Adrenal gland (tissue), 12 donors: ENCODE data around the gene SCAF1. TPM values are rescaled to one million over a fixed set of nuclear protein-coding genes. Genes with fewer than 3 reads are reported as not detected.

ENCODE experiments used
- DNase-seq, 7 donors: peaks; one replicate each; pipeline ENCODE4 v3.0.0-alpha.2; 2019 to 2020
- H3K27ac ChIP-seq, 5 donors: fragments of 200-600 bp; sonication (generic) in 4 of 5; 1 replicate in 3 of 5; 2 replicates in 2 of 5; pipeline versions ENCODE4 v1.5.1 to v1.8.0; 2016 to 2020; ENCODE audit warnings: mild to moderate bottlenecking in 1 of 5
- H3K27me3 ChIP-seq: fragments of 200-600 bp; 2 replicates; pipeline ENCODE4 v1.8.0; 2021
- H3K36me3 ChIP-seq, 2 donors: fragments of 200-600 bp; replicated peaks in 1 of 2; 1 replicate in 1 of 2; 2 replicates in 1 of 2; pipeline versions ENCODE4 v1.5.1 to v1.8.0; 2018 to 2022
- H3K4me1 ChIP-seq, 2 donors: fragments of 200-600 bp; replicated peaks in 1 of 2; 1 replicate in 1 of 2; 2 replicates in 1 of 2; pipeline versions ENCODE4 v1.5.1 to v1.8.0; 2018 to 2021
- H3K4me3 ChIP-seq, 4 donors: fragments of 200-600 bp; sonication (generic) in 3 of 4; one replicate each; pipeline ENCODE4 v1.5.1; 2016 to 2018
- H3K9me3 ChIP-seq, 3 donors: fragments of 200-600 bp; sonication (generic) in 1 of 3; replicated peaks in 1 of 3; 1 replicate in 2 of 3; 2 replicates in 1 of 3; pipeline versions ENCODE4 v1.5.1 to v1.8.0; 2016 to 2021
- POLR2A ChIP-seq, 2 donors: fragments of 450-650 bp; IDR thresholded peaks; one replicate each; pipeline ENCODE4 v1.6.1; 2017; ENCODE audit warnings: antibody characterized with exemption in 2 of 2, mild to moderate bottlenecking in 2 of 2, moderate library complexity in 1 of 2
- WGBS, 4 donors: extraction: QIAGEN DNeasy Blood & Tissue Kit in 2 of 4; methylation state at CpG; one replicate each; pipeline versions ENCODE4 v1.1.5 to v1.1.7; 2013 to 2017; 5-methylcytosine and 5-hydroxymethylcytosine counted together
- intact Hi-C, 2 donors: fragments of 100-400 bp; cut with DNase I; formaldehyde crosslinking; loops; one replicate each; pipeline versions ENCODE4 v1.14.1 to v1.15.0; 2022 to 2023
- polyA plus RNA-seq, 3 donors: library from polyadenylated mRNA; stranded (reverse); fragments of 200-250 nt in 2 of 3; fragments of 350-450 nt in 1 of 3; fragmentation: Illumina TruSeq in 1 of 3; extraction: RNeasy Lipid Tissue Mini Kit (QIAGEN cat#74804) in 1 of 3; gene quantifications; one replicate each; pipeline ENCODE4 v1.2.3, GENCODE V29; 2013 to 2014
- total RNA-seq, 9 donors: library from RNA; depleted of rRNA in 4 of 9; stranded (reverse); fragments of >200 nt in 4 of 9; fragments of 120-200 nt in 1 of 9; fragmentation: NEBNext Ultra II Directional in 1 of 9; extraction: Animal tissue kit (Norgen Biotek cat#: 25700) in 1 of 9; gene quantifications; one replicate each; pipeline versions ENCODE4 v1.1.0 to v1.2.4, GENCODE V29; 2013 to 2023
- TF ChIP-seq, protein P1 (sequence below), 6 experiments: fragments of 450-650 bp in 4 of 6; fragments of 200-600 bp in 2 of 6; sonication (generic) in 1 of 6; IDR thresholded peaks; 1 replicate in 5 of 6; 2 replicates in 1 of 6; pipeline versions ENCODE4 v1.5.1 to v1.8.0; 2016 to 2021; ENCODE audit warnings: antibody characterized with exemption in 6 of 6, mild to moderate bottlenecking in 2 of 6, moderate library complexity in 1 of 6
- donor health status: healthy with polysubstance abuse.
- donor health status: Bipolar disorder and iron deficiency.
- donor health status: DM: yes; HTN: yes; CAD: no.
- donor health status: DM: no; HTN: no; CAD: no.
- donor health status: DM: no; HTN: no; CAD: no.
- donor health status: DM: yes; HTN: yes; CAD: no.

The SCAF1 gene
- total and polyA plus RNA-seq, 12 donors = 4.2 to 81.3 (median 39.0) TPM

DNA sequence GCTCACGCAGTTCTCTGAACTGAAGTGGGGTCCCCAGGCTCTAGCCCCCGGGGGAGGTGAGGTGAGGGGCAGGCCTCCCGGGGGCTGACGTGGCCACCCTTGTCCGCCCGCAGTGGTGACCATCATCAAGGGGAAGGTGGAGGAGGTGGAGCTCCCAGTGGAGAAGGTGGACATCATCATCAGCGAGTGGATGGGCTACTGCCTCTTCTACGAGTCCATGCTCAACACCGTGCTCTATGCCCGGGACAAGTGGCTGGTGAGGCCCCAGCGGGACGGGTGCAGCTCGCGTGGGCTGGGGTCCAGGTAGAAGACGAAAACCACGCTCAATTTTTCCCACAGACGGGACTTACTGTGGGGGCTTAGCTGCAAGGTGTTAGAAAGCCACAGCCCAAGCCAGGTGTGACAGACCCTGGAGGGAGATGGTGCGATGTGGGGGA, 41.8 kb downstream of the SCAF1 start:
- Histone ChIP-seq H3K9me3 (no peaks in the 10 kb centered on the region), H3K27ac (no peak overlapping the region), H3K4me1 (peaks cover 22 to 35% of the 10 kb centered on the region in 2 donors), H3K4me3 (no peak overlapping the region), H3K27me3 (no peaks in the 10 kb centered on the region), H3K36me3 (peaks cover 0 to 58% of the 10 kb centered on the region in 2 donors)
- 87 to 93% (median 91%) methylated on average over 18 of the region's 18 CpGs for WGBS, 4 donors
- intact Hi-C loops = no loop called here
- DNase-seq = peak in 3 of 7 donors; percentile 27 to 54 (median 28)
- TF ChIP-seq, protein P1, sequence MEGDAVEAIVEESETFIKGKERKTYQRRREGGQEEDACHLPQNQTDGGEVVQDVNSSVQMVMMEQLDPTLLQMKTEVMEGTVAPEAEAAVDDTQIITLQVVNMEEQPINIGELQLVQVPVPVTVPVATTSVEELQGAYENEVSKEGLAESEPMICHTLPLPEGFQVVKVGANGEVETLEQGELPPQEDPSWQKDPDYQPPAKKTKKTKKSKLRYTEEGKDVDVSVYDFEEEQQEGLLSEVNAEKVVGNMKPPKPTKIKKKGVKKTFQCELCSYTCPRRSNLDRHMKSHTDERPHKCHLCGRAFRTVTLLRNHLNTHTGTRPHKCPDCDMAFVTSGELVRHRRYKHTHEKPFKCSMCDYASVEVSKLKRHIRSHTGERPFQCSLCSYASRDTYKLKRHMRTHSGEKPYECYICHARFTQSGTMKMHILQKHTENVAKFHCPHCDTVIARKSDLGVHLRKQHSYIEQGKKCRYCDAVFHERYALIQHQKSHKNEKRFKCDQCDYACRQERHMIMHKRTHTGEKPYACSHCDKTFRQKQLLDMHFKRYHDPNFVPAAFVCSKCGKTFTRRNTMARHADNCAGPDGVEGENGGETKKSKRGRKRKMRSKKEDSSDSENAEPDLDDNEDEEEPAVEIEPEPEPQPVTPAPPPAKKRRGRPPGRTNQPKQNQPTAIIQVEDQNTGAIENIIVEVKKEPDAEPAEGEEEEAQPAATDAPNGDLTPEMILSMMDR (IDR thresholded peaks at IDR 0.05) = no peak
- no peak for TF ChIP-seq POLR2A (IDR thresholded peaks at IDR 0.05)

DNA sequence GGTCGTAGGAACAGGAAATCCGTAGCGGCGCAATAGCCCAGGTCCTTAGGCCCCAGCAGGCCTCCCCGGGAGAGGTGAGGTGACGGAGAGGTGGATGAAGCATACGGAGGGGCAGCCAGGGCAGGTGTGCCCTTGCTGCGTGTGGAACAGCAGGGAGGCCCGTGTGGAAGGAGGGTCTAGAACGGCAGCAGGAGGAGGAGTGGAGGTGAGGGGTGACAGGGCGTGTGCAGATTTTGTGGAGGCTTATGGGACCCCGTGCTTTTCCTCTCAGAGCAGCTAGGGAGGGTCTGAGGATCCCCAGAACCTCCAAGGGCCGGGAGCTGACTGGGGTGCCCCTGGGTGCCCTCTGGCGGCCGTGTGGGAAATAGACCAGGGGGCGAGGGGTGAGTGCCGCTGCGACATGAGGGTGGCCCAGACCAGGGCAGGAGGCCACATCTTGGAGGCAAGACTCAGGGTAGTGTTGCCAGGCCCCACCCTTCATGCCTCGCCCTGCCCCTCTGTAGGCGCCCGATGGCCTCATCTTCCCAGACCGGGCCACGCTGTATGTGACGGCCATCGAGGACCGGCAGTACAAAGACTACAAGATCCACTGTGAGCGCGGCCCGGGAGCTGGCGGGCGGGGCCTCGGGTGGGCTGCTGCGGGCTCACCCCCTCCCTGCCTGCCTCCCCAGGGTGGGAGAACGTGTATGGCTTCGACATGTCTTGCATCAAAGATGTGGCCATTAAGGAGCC, 42.4 kb downstream of the SCAF1 start:
- DNase-seq = peak in 3 of 7 donors; percentile 22 to 37 (median 29)
- TF ChIP-seq POLR2A (IDR thresholded peaks at IDR 0.05) = no peak
- TF ChIP-seq, protein P1 (IDR thresholded peaks at IDR 0.05) = peak in 4 of 6 experiments; percentile 17 to 38 (median 28)
- H3K36me3 ChIP-seq = peaks cover 0 to 58% of the 10 kb centered on the region in 2 donors
- H3K27ac ChIP-seq = no peak overlapping the region
- intact Hi-C loops = no loop called here
- H3K4me1 ChIP-seq = peaks cover 22 to 31% of the 10 kb centered on the region in 2 donors
- WGBS, 4 donors = 74 to 89% (median 80%) methylated on average over 16 to 35 of the region's 35 CpGs
- H3K4me3 ChIP-seq = no peak overlapping the region
- no peaks in the 10 kb centered on the region for H3K27me3 ChIP-seq
- no peaks in the 10 kb centered on the region for H3K9me3 ChIP-seq

DNA sequence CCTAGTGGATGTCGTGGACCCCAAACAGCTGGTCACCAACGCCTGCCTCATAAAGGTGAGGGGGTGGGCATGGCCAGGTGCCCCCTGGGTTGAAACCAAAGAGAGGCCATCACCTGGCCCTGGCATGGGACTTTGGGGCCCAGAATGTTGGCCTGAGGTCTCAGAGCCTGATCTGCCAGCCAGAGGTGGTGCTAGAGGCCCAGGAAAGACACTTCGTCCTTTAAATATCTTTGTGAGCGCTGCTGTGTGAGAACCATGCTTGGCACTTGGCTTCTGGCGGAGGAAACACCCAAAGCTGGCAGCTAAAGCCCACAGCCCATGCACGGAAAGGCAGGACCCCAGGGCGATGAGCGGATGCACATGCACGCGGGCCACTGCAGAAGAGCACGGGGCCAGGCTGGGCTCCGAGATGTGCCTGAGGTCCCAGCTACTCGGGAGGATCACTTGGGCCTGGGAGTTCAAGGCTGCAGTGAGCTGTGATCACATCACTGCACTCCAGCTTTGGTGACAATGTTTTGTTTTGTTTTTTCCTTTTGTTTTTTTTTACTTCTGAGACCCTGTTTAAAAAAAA, 43.1 kb downstream of the SCAF1 start:
- H3K9me3 ChIP-seq = no peaks in the 10 kb centered on the region
- intact Hi-C loops = no loop called here
- H3K4me3 ChIP-seq = no peak overlapping the region
- no peak for DNase-seq
- no peaks in the 10 kb centered on the region for H3K27me3 ChIP-seq
- no peak overlapping the region for H3K27ac ChIP-seq
- TF ChIP-seq POLR2A (IDR thresholded peaks at IDR 0.05) = no peak
- TF ChIP-seq, protein P1 (IDR thresholded peaks at IDR 0.05) = no peak
- peaks cover 21 to 33% of the 10 kb centered on the region in 2 donors for H3K4me1 ChIP-seq
- WGBS, 4 donors = 79 to 86% (median 83%) methylated on average over 9 to 13 of the region's 13 CpGs
- H3K36me3 ChIP-seq = peaks cover 0 to 58% of the 10 kb centered on the region in 2 donors

DNA sequence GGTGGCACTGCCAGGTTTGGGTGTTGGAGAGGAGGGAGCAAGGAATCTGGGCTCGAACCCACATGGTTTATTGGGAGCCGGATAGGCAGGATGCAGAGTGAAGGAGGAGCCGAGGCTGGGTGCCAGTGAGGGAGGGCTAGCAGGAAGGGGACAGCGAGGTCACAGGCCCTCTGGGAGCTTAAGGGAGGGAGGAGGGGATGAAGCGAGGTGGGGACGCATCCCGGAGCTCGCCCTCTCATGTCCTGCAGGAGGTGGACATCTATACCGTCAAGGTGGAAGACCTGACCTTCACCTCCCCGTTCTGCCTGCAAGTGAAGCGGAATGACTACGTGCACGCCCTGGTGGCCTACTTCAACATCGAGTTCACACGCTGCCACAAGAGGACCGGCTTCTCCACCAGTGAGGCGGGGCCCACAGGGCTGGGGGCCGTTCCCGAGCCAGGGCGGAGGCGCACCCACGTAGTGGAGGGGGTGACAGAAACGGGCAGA, 43.9 kb downstream of the SCAF1 start:
- Histone ChIP-seq H3K4me1 (peaks cover 15 to 33% of the 10 kb centered on the region in 2 donors), H3K27me3 (no peaks in the 10 kb centered on the region), H3K36me3 (peaks cover 0 to 54% of the 10 kb centered on the region in 2 donors), H3K4me3 (no peak overlapping the region), H3K9me3 (no peaks in the 10 kb centered on the region), H3K27ac (no peak overlapping the region)
- WGBS, 4 donors = 53 to 63% (median 58%) methylated on average over 8 to 23 of the region's 23 CpGs
- intact Hi-C loops = no loop called here
- TF ChIP-seq, protein P1 (IDR thresholded peaks at IDR 0.05) = no peak
- TF ChIP-seq POLR2A (IDR thresholded peaks at IDR 0.05) = no peak
- DNase-seq = peak in 6 of 7 donors; percentile 29 to 54 (median 36)
